Embryonic facial prominence (tissue), 1 donor: Measurements from ENCODE around the gene TBC1D19.
A peak's percentile ranks its signal among the peaks of the same experiment; 100 is the strongest.
"Not testable (repeated sequence)": the region's sequence is repeated elsewhere in the genome, so short reads cannot be mapped to it uniquely, and the experiment has no call there.

Experiments used
- DNase-seq: peaks from one replicate; pipeline ENCODE4 v3.0.0-alpha.2; 2016; ENCODE audit errors: extremely low spot score

TBC1D19 gene

DNA sequence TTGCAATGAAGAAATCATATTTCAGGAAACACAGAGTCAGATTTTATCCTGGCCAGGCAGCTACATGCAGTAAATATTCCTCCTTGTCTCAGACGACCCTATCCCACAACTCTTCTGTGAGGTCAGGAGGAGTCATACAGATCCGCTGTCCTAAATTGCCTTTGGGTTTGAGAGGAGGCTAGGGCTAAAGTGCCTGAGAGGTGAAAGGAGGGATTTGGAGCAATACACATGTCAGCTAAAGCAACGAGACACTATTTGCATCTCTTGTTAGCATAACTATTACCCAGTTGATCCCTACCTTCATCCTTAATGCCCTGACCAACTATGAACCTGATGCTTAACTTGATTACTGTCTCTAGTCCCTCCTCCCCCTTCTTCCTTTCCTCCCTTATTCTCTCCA is 98.6 kb downstream of the TBC1D19 start:
- no peak for DNase-seq

DNA sequence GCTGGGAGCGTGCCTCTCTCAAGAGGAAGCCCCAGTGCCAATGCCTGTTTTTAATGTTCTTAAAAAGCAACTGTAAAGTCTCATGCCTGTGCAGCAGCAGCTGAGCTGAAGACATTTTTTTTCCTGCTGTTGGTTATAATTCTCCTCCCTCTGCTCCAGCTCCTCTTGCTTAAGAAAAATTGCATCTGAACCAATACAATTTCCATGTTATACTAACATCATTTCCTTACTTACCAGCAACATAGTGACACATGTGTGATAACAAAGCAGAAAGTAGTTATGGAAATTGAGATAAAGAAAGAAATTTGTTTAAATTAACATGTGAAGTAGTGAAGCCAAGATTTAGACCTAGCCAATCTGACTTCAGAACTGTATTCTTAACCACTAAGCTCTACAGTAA is 101.4 kb downstream of the TBC1D19 start:
- DNase-seq, result no peak

DNA sequence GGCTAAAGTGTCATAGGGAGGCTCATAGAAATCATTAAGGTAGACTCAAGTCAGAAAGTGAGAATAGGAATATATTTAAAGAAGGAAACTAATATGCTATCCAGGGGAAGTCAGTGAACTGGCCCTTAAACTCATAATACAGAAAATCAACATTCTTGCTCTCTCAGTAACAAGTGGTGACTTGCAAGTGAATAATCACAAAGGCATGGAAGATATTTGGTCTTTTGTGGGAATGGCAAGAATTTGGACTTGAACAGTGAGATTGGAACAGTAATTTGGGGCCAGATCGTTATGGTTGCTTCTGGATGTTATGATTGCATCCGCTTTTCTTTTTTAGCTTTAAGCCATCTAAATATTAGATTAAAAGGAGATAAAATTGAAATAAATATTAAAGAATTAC is 103.8 kb downstream of the TBC1D19 start:
- no peak for DNase-seq

DNA sequence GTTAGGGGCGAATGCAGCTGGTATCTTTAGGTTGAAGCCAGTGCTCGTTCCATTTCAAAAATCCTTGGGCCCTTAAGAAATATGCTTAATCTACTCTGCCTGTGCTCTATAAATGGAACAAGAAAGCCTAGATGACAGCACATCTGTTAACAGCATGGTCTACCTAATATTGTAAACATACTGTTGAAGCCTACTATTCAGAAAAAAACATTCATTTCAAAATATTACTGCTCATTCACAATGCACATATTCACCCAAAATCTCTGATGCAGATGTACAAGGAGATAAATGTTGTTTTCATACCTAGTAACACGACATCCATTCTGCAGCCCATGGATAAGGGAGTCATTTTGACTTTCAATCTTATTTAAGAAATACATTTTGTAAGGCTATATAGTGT is 106.6 kb downstream of the TBC1D19 start:
- DNase-seq, result no peak

DNA sequence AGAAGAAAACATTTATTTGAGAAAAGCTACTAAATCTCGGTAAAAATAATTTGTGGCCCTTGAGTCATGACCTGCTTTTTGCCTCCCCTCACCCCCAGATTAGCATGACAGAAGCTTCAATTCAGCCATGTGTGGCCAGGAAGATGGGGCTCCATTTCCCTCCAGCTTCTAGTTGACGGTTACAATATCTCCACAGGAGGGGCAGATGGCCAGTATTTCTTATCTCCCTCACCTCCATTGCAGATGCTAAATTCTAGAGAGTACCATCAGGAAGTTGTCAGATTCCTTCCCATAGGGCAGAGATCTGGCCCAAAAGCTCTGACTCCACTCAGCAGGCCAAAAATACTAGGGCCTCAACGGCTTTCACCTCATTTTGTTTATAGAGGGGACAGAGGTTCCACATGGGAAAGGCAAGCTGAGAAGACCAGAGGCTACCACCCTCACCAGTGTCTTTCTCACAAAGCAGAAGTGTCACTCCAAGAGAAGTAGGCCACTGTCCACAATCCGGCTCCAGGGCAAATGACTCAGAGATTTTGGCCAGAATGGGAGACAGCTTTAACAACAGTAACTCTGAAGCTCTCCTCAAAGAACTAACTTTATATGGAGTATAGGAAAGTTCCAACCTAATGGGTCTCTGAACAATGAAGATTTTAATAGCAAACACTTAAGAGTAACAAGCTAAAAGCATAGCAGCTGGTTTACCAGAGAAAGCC is 108.3 kb downstream of the TBC1D19 start:
- no peak for DNase-seq

DNA sequence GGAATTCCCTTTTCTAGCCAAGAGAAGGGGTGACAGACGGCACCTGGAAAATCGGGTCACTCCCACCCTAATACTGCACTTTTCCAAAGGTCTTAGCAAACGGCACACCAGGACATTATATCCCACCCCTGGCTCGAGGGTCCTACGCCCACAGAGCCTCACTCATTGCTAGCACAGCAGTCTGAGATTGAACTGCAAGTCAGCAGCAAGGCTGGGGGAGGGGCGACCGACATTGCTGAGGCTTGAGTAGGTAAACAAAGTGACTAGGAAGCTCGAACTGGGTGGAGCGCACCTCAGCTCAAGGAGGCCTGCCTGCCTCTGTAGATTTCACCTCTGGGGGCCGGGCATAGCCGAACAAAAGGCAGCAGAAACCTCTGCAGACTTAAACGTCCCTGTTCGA is 110.2 kb downstream of the TBC1D19 start:
- DNase-seq, result not testable (repeated sequence)

DNA sequence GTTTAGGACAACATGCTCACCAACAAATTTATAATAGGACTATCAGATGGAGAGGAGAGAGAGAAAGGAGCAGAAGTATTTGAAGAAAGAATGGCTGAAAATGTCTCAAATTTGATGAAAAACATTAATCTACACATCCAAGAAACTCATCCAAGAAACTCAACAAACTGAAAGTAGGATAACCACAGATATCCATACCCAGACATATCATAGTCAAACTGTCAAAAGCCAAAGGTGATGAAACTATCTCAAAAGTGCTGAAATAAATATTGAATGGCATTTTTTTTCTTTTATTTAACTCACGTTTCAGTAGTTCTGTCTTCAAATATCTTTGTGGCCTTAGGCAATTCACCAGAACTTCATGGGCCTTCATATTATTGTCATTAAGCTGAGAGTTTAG is 116.2 kb downstream of the TBC1D19 start:
- no peak for DNase-seq

DNA sequence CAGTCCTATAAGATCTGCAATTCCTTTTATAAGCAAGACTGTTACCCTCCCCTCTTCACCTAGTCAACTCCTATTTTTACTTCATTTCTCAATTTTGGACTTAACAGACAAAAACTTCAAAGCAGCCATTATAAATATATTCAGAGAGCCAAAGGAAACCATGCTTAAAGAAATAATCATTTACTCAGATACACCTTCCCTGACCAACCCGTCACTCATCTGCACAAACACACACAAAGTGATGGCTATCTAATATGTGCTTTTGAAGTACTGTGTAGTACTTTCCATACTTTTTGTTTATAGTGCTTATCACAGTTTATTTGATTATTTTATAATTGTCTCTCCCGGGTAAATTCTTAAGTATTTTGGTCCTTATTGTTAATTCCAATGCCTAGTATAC is 117.2 kb downstream of the TBC1D19 start:
- DNase-seq, result no peak

DNA sequence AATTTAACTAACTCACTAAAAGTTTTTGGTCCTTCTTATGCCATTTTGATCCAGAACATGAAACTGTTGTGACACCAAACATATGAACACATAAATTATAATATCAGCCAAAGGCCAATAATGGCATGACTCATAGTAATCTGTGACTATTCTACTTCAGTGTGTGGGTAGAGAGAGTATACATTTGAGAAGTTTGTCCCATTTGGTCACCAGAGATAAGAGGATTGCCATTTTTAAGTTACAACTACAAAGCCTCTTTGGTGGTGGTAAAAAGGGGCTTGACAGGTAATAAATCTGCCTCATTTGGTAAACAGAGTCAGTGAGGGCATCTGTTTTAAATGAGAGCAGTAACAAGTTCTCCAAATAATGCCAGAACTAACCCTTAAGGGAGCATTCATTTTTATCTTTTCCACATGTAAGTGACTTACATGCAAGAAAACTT is 117.9 kb downstream of the TBC1D19 start:
- no peak for DNase-seq

DNA sequence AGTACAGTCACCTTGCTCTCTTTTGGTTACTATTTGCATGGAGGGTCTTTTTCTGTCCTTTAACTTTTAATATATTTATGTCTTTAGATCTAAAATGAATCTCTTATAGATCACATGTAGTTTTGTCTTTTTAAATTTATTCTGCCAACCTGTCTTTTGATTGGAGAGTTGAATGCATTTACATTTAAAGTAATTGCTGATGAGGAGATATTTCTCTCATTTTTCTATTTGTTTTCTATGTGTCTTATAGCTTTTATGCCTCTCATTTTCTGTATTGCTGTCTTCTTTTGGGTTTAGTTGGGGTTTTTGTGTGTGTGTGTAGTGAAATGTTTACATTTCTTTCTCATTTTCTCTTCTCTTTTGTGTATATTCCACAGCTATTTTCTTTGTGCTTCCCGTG is 123.5 kb downstream of the TBC1D19 start:
- no peak for DNase-seq

DNA sequence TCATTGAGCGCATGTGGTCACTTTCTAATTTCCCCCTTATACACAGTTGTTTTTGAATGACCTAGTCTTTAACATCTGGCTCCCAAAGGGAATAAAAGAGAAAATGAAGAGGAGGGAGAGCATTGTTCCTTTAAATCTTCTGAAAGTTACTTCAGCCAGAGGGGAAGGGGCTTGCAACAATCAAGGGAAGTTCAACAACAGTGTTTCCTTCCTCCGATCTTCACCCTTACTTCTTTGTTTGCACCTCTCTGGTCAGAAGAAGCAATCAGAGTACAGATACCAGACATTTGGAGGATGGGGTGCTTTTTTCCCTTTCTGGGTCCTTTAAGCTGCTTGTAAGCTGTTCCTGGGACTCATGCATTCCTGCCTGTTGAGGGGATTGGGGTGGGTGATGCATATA is 125.4 kb downstream of the TBC1D19 start:
- DNase-seq, result no peak

DNA sequence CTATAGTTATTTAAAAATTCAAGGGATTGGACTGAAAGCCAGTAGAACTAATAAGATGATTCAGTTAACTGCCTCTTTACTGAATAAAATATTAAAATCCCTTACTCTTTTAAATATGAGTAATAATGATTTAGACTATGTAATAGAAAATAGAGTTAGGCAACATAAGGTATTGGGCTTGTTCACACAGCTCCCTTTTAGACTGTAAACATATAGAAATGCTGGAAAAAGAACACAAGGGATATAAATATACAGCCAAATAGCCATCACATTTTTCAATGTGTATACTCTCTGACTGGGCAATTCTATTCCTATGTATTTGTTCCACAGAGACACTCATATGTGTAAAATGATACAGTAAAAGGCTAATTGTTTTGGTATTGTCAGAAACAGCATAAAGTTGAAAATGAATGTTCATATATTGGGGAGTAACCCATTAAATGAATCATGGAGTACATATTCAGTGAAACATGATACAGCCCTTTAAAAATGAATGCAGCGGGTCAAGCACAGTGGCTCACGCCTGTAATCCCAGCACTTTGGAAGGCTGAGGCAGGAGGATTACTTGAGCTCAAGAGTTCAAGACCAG is 129.8 kb downstream of the TBC1D19 start:
- no peak for DNase-seq

DNA sequence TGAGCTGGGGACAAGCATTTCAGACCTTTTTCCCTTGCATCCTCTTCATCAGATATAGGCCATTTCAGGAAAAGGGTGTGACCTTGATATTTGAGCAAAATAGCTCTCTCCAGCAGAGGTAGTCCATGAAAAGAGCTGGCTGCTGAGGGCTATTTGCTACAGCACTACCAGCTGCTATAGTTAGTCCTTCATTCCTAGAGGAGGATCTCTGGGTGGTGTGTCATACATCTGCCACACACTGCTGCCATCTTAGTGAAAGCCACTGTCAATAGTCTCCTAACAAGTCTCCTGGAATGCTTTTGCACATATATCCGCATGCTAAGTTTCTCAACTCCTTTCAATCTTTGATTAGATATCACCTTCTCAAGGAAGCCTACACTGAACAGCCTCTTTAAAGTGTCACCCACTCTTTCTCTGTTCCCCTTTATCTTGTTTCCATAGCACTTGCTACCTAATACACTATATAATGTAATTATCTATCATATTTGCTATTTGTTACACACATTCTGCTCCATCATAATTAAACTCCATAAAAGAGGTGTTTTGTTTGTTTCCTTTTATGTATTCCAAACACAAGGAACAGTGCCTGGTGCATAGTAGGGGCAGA is 131.9 kb downstream of the TBC1D19 start:
- no peak for DNase-seq

DNA sequence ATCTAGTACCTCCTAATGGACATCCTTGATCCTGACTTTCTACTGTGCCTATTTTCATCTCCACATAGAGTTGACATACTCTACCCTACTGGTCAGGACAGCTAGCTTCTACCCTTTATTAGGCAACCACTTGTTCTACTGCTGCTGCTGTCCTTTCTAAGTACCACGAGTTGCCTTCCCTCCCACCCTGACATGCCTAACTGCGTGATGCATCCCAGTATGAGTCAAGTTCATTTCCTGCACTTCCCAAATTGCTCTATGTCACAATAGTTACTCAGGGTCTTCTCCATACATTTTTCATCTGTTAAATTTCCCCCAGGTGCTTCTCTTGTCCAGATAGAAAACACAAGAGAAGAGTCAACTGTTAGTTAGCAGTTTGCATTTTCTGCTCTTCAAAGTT is 133.4 kb downstream of the TBC1D19 start:
- no peak for DNase-seq

DNA sequence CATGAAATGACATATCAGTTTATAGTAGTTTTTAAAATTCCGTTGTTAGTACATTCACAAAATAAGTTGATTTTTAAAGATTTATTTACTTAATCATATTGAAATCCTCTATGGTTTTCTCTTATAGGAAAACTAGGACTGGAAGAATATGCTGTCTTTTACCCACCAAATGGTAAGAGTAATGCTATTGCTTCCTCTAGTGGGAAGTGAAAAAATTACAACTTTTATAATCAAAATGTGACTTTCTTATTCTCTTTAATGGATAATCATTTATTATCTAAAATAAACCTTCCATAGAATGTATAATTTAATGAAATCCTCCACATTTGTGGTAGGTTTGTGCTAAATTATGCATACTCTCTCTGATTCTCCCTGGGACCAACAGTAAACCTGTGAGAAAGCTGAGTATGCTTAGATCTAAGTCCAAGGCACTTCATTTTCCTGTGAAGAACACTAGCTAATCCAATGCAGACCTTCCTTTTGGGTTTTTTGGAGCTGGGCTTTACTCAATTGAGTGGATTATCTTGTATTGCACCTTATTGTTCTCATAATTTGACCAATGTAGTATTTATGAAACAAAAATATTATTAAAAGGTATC is 136.2 kb downstream of the TBC1D19 start:
- DNase-seq, result peak; percentile 34

DNA sequence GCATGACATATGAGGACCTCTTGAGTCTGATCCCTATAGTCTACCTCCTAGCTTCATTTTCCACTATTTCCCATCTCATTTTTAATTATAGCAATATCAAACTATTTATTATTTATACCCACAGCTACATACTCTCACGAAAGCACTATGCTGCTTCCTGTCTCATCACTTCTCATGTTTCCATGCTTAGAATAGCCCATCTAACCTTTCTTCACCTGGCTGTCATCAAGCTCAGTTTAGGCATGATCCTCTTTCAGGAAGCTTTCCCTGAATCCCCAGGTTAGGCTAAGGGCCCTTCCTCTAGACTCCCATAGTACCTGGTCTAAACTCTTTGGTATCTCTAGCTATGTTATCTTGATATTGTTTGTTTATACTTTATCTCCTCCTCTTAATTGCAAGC is 137.8 kb downstream of the TBC1D19 start:
- no peak for DNase-seq

DNA sequence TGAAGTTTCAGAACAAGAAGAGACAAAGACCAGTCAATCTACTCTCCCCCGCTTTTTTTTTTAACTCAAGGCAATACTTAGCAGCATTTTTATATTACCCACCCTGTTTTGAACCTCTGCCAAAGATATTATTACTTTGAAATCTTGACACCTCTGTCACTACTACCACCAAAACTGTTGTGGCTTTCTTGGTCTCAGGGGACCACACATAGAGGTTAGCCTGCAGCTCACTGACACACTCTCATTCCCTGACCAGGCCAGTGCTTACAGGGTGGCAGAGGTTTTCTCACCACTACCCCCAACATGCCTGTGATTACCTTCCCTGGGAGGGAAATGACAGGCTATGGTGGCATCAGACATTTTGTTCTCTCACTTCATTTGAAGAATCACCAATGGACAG is 139.3 kb downstream of the TBC1D19 start:
- no peak for DNase-seq

DNA sequence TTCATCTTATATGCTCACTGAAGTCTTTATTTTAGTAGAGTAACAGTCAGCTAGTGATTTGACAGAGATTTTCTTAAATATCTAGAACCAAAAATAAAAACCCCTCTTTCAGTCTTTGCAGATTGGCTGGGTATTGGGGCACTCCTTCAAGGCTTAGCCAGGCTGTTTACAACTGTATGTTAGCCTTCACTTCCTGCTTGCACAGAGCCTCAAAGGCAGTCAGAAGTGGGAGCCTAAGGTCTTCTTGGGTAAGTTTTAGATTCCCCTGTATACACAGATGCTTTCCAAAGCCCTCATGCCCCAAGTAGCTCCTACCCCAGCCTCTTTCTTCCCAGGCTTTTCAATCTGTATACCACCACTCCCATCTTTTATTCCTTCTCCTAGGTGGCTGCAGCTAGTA is 140.7 kb downstream of the TBC1D19 start:
- DNase-seq, result no peak

DNA sequence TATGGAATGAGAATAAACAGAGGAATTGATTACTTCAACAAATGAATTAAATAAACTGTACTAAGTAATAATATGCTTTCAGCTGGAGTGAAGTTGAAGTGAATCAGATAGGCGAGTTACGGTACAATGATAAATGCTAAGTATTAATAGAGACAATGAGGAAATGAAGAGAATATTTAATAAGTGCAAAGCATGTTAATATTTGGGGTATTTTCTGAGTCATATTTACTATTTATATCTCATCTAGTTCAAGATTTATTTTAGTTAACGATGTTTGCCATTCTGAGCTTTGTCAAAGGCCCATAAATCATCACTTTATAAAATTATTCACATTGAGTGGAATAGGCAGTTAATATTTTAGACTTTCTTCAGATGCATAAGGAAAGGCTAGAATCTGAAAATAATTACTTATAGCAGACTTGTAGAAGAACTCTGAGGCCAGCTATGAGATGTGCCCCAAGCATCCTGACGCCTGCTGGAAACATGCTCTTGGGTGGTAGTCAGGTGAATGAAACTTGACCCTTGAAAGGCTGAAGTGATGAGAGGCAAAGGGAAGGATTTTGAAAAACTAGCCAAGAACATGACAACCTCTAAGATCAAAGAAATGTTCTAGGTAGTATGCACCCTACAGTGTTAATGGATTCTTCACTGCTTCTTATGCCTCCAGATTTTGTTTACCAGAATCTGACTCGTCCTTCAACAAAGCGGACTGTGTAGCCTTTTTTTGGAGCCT is 142.9 kb downstream of the TBC1D19 start:
- DNase-seq, result no peak

DNA sequence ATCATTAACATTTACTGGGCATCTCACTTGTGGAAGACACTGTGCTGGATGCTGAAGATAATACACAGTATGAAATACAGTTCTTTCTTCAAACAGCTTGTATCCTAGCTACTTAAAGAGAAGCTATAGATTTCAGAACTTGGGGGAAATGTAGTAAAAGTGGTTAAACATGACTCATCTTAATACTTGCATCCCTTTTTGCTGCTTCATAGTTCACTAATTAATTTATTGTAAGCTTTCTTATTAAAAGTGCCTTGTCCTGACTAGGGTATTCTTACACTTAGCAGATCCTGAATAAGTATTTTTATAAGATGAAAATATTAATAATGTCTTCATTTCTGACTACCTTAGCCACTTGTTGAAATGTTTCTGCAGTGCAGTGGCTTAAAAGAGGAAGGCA is 144.0 kb downstream of the TBC1D19 start:
- no peak for DNase-seq

DNA sequence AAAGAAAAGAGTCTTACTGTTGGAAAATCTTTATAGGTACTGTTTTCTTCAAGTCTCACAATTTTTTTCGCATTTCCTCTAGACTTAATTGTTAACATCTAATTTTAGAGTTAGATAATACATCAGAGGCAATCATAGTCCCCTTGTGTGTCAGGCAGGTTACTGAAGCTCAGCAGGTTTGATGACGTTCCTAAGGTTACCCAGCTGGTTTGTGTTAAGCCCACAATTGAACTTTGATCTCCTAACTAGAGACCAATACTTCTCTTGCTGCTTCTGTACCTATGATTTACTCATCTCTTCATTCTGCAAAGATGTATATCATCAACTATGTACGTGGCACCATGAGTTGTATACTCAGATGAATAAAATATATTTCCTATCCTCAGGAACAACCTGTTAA is 145.1 kb downstream of the TBC1D19 start:
- DNase-seq, result no peak

DNA sequence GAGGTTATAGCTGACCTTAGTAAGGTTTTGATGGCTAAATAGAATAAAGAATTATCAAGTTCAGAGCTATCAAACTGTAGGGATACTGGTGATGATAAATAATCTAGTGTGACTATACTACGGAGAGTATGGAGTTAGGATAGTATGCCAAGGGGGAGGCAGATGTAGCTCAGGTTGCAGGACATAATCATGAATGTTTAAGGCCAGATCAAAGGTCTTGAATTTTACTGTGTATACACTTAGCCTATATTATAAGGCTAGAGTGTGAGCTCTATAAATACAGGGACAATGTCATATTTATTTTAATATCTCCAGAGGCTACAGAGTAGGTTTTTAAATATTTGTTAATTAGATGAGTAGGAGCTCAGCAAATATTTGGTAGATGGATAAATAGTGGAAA is 145.7 kb downstream of the TBC1D19 start:
- no peak for DNase-seq
